Endothelial cell of umbilical vein (primary cell): Measurements from ENCODE around the gene STARD13.

Experiments
- GATA2 ChIP-seq: IDR thresholded peaks from 2 replicates; pipeline ENCODE4 v1.7.0; 2011; ENCODE audit warnings: low read depth, mild to moderate bottlenecking, moderate library complexity, mixed read lengths, low read length; ENCODE audit not compliant: insufficient read length, insufficient read depth
- MYC ChIP-seq: IDR thresholded peaks from one replicate; pipeline ENCODE4 v1.6.1; 2011; ENCODE audit warnings: mild to moderate bottlenecking, low read depth, low read length
- POLR2AphosphoS5 ChIP-seq: IDR thresholded peaks from 2 replicates; pipeline ENCODE4 v1.6.1; 2012; ENCODE audit warnings: low read depth, mild to moderate bottlenecking, control low read depth, low read length, moderate library complexity; ENCODE audit not compliant: insufficient read depth

GRCh38 chr13:33134213-33134612 lies 151.3 kb downstream of the STARD13 start:
- no peak for TF ChIP-seq POLR2AphosphoS5
- TF ChIP-seq GATA2: no peak
- TF ChIP-seq MYC: no peak
